SU-DHL-6 (cell line): ENCODE data around the gene CDCA3.

Source experiments
- H2AFZ ChIP-seq: fragments of 200-600 bp; sonication (generic); 2 replicates; pipeline ENCODE4 v1.6.1; 2014; ENCODE audit warnings: low read depth, mild to moderate bottlenecking, moderate library complexity, mixed read lengths, antibody characterized with exemption, low read length; ENCODE audit not compliant: severe bottlenecking
- H3F3A ChIP-seq: fragments of 200-600 bp; shearing (Covaris generic); 2 replicates; pipeline ENCODE4 v1.6.0; 2016; ENCODE audit warnings: antibody characterized with exemption, mild to moderate bottlenecking; ENCODE audit not compliant: insufficient read depth
- H3K27ac ChIP-seq: fragments of 200-600 bp; sonication (generic); 2 replicates; pipeline ENCODE4 v1.5.1; 2016; ENCODE audit warnings: low read depth, mild to moderate bottlenecking, low read length, moderate library complexity, mixed read lengths
- H3K27me3 ChIP-seq: fragments of 200-600 bp; sonication (generic), shearing (Covaris generic); 2 replicates; pipeline ENCODE4 v1.6.0; 2014; ENCODE audit warnings: mild to moderate bottlenecking, low read length
- H3K36me3 ChIP-seq: fragments of 200-600 bp; sonication (generic); 2 replicates; pipeline ENCODE4 v1.6.1; 2014; ENCODE audit warnings: mild to moderate bottlenecking, low read length, mixed read lengths
- H3K4me2 ChIP-seq: fragments of 300-600, 200-600 bp; shearing (Covaris generic), sonication (generic); 2 replicates; pipeline ENCODE4 v1.6.0; 2014; ENCODE audit warnings: low read length, low read depth, mild to moderate bottlenecking; ENCODE audit not compliant: poor library complexity, severe bottlenecking
- H3K4me3 ChIP-seq: fragments of 200-600 bp; sonication (generic); 2 replicates; pipeline ENCODE4 v1.5.1; 2014; ENCODE audit warnings: antibody characterized with exemption, low read length, mild to moderate bottlenecking, mixed read lengths; ENCODE audit not compliant: insufficient read depth, poor library complexity, severe bottlenecking
- H3K79me2 ChIP-seq: fragments of 200-600 bp; sonication (generic); 2 replicates; pipeline ENCODE4 v1.6.1; 2014; ENCODE audit warnings: mild to moderate bottlenecking, low read length, moderate library complexity; ENCODE audit not compliant: insufficient read depth
- H3K9ac ChIP-seq: fragments of 200-600 bp; sonication (generic); 2 replicates; pipeline ENCODE4 v1.7.0; 2014; ENCODE audit warnings: mild to moderate bottlenecking, low read length
- H3K9me2 ChIP-seq: fragments of 200-600 bp; sonication (generic); replicated peaks from 2 replicates; pipeline ENCODE4 v1.6.1; 2014; ENCODE audit warnings: low read length; ENCODE audit not compliant: insufficient read depth
- H3K9me3 ChIP-seq: fragments of 200-600 bp; sonication (generic); 2 replicates; pipeline ENCODE4 v1.6.1; 2014; ENCODE audit warnings: low read length, mixed read lengths; ENCODE audit not compliant: insufficient read depth
- H4K20me1 ChIP-seq: fragments of 200-600 bp; sonication (generic); 2 replicates; pipeline ENCODE4 v1.6.1; 2014; ENCODE audit warnings: low read depth, mild to moderate bottlenecking, antibody characterized with exemption, low read length, moderate library complexity, mixed read lengths
- EZH2phosphoT487 ChIP-seq: fragments of 200-600 bp; sonication (generic), shearing (Covaris generic); conservative IDR thresholded peaks from 2 replicates; pipeline ENCODE4 v1.6.1; 2018; ENCODE audit warnings: mild to moderate bottlenecking, antibody characterized with exemption, low read length, moderate library complexity, mixed read lengths
- TF ChIP-seq, protein P1 (sequence below): fragments of 200-600 bp; sonication (generic); IDR thresholded peaks from one replicate; pipeline ENCODE4 v1.5.1; 2017; ENCODE audit warnings: antibody characterized with exemption, mild to moderate bottlenecking, low read length, moderate library complexity; ENCODE audit not compliant: insufficient read depth, poor library complexity, severe bottlenecking

Gene CDCA3

GRCh38 chr12:6860942-6861341, 9.9 kb upstream of the CDCA3 start:
- Histone ChIP-seq H3K9me3 (no peaks in the 10 kb centered on the region), H3K9me2 (no peaks in the 10 kb centered on the region), H4K20me1 (no peaks in the 10 kb centered on the region), H2AFZ (no peak overlapping the region), H3K9ac (no peak overlapping the region), H3K27me3 (no peaks in the 10 kb centered on the region), H3K4me3 (no peak overlapping the region), H3K79me2 (no peaks in the 10 kb centered on the region), H3K27ac (no peak overlapping the region), H3F3A (no peaks in the 10 kb centered on the region), H3K36me3 (0 out of 2 replicates have a peak, but pooled peaks cover 5% of the 10 kb centered on the region), H3K4me2 (no peak overlapping the region)
- TF ChIP-seq, protein P1, sequence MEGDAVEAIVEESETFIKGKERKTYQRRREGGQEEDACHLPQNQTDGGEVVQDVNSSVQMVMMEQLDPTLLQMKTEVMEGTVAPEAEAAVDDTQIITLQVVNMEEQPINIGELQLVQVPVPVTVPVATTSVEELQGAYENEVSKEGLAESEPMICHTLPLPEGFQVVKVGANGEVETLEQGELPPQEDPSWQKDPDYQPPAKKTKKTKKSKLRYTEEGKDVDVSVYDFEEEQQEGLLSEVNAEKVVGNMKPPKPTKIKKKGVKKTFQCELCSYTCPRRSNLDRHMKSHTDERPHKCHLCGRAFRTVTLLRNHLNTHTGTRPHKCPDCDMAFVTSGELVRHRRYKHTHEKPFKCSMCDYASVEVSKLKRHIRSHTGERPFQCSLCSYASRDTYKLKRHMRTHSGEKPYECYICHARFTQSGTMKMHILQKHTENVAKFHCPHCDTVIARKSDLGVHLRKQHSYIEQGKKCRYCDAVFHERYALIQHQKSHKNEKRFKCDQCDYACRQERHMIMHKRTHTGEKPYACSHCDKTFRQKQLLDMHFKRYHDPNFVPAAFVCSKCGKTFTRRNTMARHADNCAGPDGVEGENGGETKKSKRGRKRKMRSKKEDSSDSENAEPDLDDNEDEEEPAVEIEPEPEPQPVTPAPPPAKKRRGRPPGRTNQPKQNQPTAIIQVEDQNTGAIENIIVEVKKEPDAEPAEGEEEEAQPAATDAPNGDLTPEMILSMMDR: no peak
- TF ChIP-seq EZH2phosphoT487: no peak

DNA sequence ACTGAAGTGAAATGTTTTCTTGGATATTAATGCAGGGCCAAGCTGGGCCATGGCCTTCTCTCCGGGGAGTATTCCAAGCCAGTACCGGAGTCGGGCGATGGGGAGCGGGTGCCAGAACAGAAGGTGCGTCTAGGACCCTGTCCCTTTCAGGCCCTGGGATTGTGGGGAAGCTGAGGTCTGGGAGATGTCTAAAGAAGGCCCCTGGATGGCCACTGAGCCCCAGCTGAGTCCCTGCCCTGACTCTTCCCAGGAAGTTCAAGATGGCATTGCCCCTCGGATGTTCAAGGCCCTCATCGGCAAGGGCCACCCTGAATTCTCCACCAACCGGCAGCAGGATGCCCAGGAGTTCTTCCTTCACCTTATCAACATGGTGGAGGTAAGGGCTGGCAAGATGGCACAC, 9.0 kb upstream of the CDCA3 start:
- H4K20me1 ChIP-seq: no peaks in the 10 kb centered on the region
- H3K4me2 ChIP-seq: no peak overlapping the region
- H3K9me3 ChIP-seq: no peaks in the 10 kb centered on the region
- no peaks in the 10 kb centered on the region for H3K27me3 ChIP-seq
- peaks cover under 1% of the 10 kb centered on the region; the same call in 1 of the 2 replicates for H3K79me2 ChIP-seq
- no peaks in the 10 kb centered on the region for H3K9me2 ChIP-seq
- no peak overlapping the region for H3K9ac ChIP-seq
- TF ChIP-seq EZH2phosphoT487: no peak
- TF ChIP-seq, protein P1: no peak
- no peaks in the 10 kb centered on the region for H3F3A ChIP-seq
- no peak overlapping the region for H3K27ac ChIP-seq
- no peak overlapping the region for H2AFZ ChIP-seq
- no peak overlapping the region for H3K4me3 ChIP-seq
- 0 out of 2 replicates have a peak, but pooled peaks cover 5% of the 10 kb centered on the region for H3K36me3 ChIP-seq

GRCh38 chr12:6858799-6859198, 7.7 kb upstream of the CDCA3 start:
- Histone ChIP-seq H3K36me3 (0 out of 2 replicates have a peak, but pooled peaks cover 5% of the 10 kb centered on the region), H3K9me2 (no peaks in the 10 kb centered on the region), H3K9ac (no peak overlapping the region), H3K27ac (no peak overlapping the region), H2AFZ (no peak overlapping the region), H3F3A (no peaks in the 10 kb centered on the region), H3K4me3 (no peak overlapping the region), H3K79me2 (peaks cover 12% of the 10 kb centered on the region), H3K9me3 (no peaks in the 10 kb centered on the region), H3K4me2 (no peak overlapping the region), H4K20me1 (no peaks in the 10 kb centered on the region), H3K27me3 (no peaks in the 10 kb centered on the region)
- TF ChIP-seq EZH2phosphoT487: no peak
- TF ChIP-seq, protein P1: no peak
